Ureter (tissue), 1 donor: ENCODE data around the gene COL25A1. TPM values are rescaled to one million over a fixed set of nuclear protein-coding genes. Genes with fewer than 3 reads are reported as not detected.
"Not testable (repeated sequence)": the region's sequence is repeated elsewhere in the genome, so short reads cannot be mapped to it uniquely, and the experiment has no call there.

Experiments
- DNase-seq: peaks from one replicate; pipeline ENCODE4 v3.0.0-alpha.2; 2020; ENCODE audit warnings: low spot score
- total RNA-seq: library from RNA; stranded (reverse); gene quantifications from one replicate; pipeline ENCODE4 v1.2.4, GENCODE V29; 2023
- donor health status: DM: yes; HTN: yes; CAD: no.

The COL25A1 gene
- total RNA-seq, 1 donor from 2014 or later, result 3.4 TPM

GRCh38 chr4:108906866-108907367 lies 395.5 kb downstream of the COL25A1 start:
- no peak for DNase-seq

- no peak for DNase-seq
Measured at GRCh38 chr4:108906006-108906405, 396.5 kb downstream of the COL25A1 start.

GRCh38 chr4:108903464-108904221 lies 398.8 kb downstream of the COL25A1 start:
- no peak for DNase-seq

GRCh38 chr4:108902769-108903168 lies 399.7 kb downstream of the COL25A1 start:
- no peak for DNase-seq

- no peak for DNase-seq
Measured at GRCh38 chr4:108901291-108901690, 401.2 kb downstream of the COL25A1 start.

GRCh38 chr4:108900018-108900580 lies 402.4 kb downstream of the COL25A1 start:
- DNase-seq, result no peak

GRCh38 chr4:108893468-108893867 lies 409.0 kb downstream of the COL25A1 start:
- DNase-seq, result no peak

- no peak for DNase-seq
Measured at GRCh38 chr4:108891896-108892590, 410.4 kb downstream of the COL25A1 start.

- no peak for DNase-seq
Measured at GRCh38 chr4:108890484-108890881, 412.0 kb downstream of the COL25A1 start.

- DNase-seq, result no peak
Measured at GRCh38 chr4:108889696-108890483, 412.6 kb downstream of the COL25A1 start.

- DNase-seq, result no peak
Measured at GRCh38 chr4:108888769-108889168, 413.7 kb downstream of the COL25A1 start.

- DNase-seq, result no peak
Measured at GRCh38 chr4:108887034-108887433, 415.4 kb downstream of the COL25A1 start.

- no peak for DNase-seq
Measured at GRCh38 chr4:108885211-108885610, 417.2 kb downstream of the COL25A1 start.

- DNase-seq, result no peak
Measured at GRCh38 chr4:108884596-108884995, 417.9 kb downstream of the COL25A1 start.

- DNase-seq, result no peak
Measured at GRCh38 chr4:108881986-108882385, 420.5 kb downstream of the COL25A1 start.

- DNase-seq, result no peak
Measured at GRCh38 chr4:108881190-108881589, 421.3 kb downstream of the COL25A1 start.

- DNase-seq, result no peak
Measured at GRCh38 chr4:108878806-108879205, 423.7 kb downstream of the COL25A1 start.

- no peak for DNase-seq
Measured at GRCh38 chr4:108877821-108878220, 424.6 kb downstream of the COL25A1 start.

- no peak for DNase-seq
Measured at GRCh38 chr4:108874806-108875205, 427.7 kb downstream of the COL25A1 start.

- DNase-seq, result not testable (repeated sequence)
Measured at GRCh38 chr4:108869970-108870369, 432.5 kb downstream of the COL25A1 start.

GRCh38 chr4:108868606-108869227 lies 433.7 kb downstream of the COL25A1 start:
- no peak for DNase-seq
